Activated naive CD4-positive, alpha-beta T cell treated with anti-CD3 and anti-CD28 coated beads, Interleukin-2, amount 10 ng/mL, durations not matched to agents 7 days and 5 days (primary cell): ENCODE measurements around the gene ARHGAP1.

Experiments
- CTCF ChIA-PET: fragments of 350-600 bp; sonication (Branson Sonifier 250); formaldehyde crosslinking; loops from one replicate; lab custom pipeline; 2021; ENCODE audit warnings: antibody characterized with exemption; lab: Charles Lee
- DNase-seq: peaks from one replicate; pipeline ENCODE4 v3.0.0-alpha.2; 2020
- H3K27ac Mint-ChIP-seq: one replicate; pipeline ENCODE4 v1.8.0; 2021; ENCODE audit warnings: mild to moderate bottlenecking, moderate library complexity, mixed read lengths
- H3K27me3 Mint-ChIP-seq: one replicate; pipeline ENCODE4 v1.8.0; 2021; ENCODE audit warnings: mild to moderate bottlenecking, mixed read lengths
- H3K36me3 Mint-ChIP-seq: one replicate; pipeline ENCODE4 v1.8.0; 2021; ENCODE audit warnings: mixed read lengths
- H3K4me1 Mint-ChIP-seq: one replicate; pipeline ENCODE4 v1.8.0; 2021; ENCODE audit warnings: mixed read lengths
- H3K4me3 Mint-ChIP-seq: one replicate; pipeline ENCODE4 v1.8.0; 2021; ENCODE audit warnings: mild to moderate bottlenecking, moderate library complexity, mixed read lengths
- H3K9me3 Mint-ChIP-seq: one replicate; pipeline ENCODE4 v1.8.0; 2021; ENCODE audit warnings: mixed read lengths

ARHGAP1 gene

DNA sequence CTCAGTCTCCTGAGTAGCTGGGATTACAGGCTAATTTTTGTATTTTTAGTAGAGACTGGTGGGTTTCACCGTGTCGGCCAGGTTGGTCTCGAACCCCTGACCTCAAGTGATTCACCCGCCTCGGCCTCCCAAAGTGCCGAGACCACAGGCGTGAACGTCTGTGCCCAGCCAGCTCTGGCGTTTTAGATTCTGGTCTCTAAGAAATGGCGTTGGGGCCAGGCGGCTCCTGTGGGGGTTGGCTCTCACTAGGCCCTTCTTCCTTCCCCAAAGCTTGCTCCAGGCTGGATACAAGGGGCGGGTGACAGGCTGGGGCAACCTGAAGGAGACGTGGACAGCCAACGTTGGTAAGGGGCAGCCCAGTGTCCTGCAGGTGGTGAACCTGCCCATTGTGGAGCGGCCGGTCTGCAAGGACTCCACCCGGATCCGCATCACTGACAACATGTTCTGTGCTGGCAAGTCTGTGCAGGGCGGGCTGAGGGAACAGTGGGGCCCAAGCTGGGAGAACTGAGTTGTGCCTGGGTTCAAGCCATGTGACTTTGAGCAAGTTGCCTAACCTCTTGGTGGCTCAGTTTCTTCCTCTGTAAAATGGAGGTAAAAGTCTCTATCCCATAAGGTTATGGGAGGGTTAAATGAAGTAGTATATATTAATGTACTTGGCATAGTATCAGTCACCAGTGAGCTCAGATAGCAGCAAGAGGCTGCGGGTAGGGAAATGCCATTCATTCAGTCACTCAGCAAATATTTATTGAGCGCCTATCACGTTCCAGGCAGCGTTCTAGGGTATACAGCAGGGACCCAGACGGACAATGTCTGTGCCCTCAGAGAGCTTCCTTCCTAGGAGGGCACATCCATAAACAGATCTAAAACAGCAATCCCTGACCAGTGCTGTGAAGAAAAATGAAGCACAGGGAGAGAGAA lies 28.9 kb upstream of the ARHGAP1 start:
- no peaks in the 10 kb centered on the region for H3K9me3 Mint-ChIP-seq
- CTCF ChIA-PET, result no interaction called here
- no peak for DNase-seq

GRCh38 chr11:46728659-46729040 lies 28.2 kb upstream of the ARHGAP1 start:
- no peaks in the 10 kb centered on the region for H3K9me3 Mint-ChIP-seq
- no peak for DNase-seq
- H3K36me3 Mint-ChIP-seq, result no peaks in the 10 kb centered on the region
- no peak overlapping the region for H3K27ac Mint-ChIP-seq
- H3K27me3 Mint-ChIP-seq, result no peaks in the 10 kb centered on the region
- no peaks in the 10 kb centered on the region for H3K4me1 Mint-ChIP-seq
- no peak overlapping the region for H3K4me3 Mint-ChIP-seq
- CTCF ChIA-PET, result no interaction called here

More for the DNA sequence above, 28.9 kb upstream of the ARHGAP1 start:
- no peaks in the 10 kb centered on the region for H3K27me3 Mint-ChIP-seq
- H3K36me3 Mint-ChIP-seq, result no peaks in the 10 kb centered on the region
- no peak overlapping the region for H3K4me3 Mint-ChIP-seq
- no peak overlapping the region for H3K27ac Mint-ChIP-seq
- H3K4me1 Mint-ChIP-seq, result no peaks in the 10 kb centered on the region

DNA sequence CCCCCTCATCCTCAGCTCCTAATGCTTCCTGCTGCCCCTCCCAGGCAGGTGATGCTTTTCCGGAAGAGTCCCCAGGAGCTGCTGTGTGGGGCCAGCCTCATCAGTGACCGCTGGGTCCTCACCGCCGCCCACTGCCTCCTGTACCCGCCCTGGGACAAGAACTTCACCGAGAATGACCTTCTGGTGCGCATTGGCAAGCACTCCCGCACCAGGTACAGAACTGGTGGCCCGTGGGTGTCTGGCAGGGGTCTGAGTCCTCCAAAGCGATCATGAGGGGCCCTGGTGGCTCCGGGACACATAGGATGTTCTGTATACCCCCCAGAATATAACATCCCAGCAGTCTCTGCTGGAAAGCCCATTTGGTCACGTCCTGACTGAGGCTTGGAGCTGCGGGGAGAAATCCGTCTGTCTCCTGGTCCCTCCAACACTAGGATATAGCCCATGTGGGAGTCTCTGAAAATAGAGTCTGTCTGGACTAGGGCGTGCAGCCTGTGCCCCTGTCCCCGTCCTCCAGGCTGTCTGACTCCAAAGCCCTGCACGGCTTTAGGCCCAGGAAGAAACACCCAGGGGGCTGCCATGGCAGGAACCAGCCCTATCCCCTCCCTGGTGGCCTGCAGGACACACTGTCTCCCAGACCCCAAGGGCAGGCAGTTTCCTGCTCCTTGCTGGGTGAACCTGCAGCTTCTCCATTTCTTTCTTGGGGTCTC lies 27.7 kb upstream of the ARHGAP1 start:
- Mint-ChIP-seq H3K36me3 (no peaks in the 10 kb centered on the region), H3K4me1 (no peaks in the 10 kb centered on the region), H3K9me3 (no peaks in the 10 kb centered on the region), H3K4me3 (no peak overlapping the region), H3K27ac (no peak overlapping the region), H3K27me3 (no peaks in the 10 kb centered on the region)
- CTCF ChIA-PET, result no interaction called here
- DNase-seq, result no peak

GRCh38 chr11:46726206-46726862 lies 25.9 kb upstream of the ARHGAP1 start:
- H3K4me1 Mint-ChIP-seq, result peaks cover 1% of the 10 kb centered on the region
- peaks cover 8% of the 10 kb centered on the region for H3K27me3 Mint-ChIP-seq
- CTCF ChIA-PET, result interaction anchor here (0.7 kb wide), 1 partner anchor 132 kb away, joined by 3 read pairs; no protein-coding TSS in a partner anchor
- no peak for DNase-seq
- no peaks in the 10 kb centered on the region for H3K9me3 Mint-ChIP-seq
- H3K4me3 Mint-ChIP-seq, result no peak overlapping the region
- no peaks in the 10 kb centered on the region for H3K36me3 Mint-ChIP-seq
- no peak overlapping the region for H3K27ac Mint-ChIP-seq

GRCh38 chr11:46725338-46726205 lies 25.2 kb upstream of the ARHGAP1 start:
- peaks cover 13% of the 10 kb centered on the region for H3K27me3 Mint-ChIP-seq

DNA sequence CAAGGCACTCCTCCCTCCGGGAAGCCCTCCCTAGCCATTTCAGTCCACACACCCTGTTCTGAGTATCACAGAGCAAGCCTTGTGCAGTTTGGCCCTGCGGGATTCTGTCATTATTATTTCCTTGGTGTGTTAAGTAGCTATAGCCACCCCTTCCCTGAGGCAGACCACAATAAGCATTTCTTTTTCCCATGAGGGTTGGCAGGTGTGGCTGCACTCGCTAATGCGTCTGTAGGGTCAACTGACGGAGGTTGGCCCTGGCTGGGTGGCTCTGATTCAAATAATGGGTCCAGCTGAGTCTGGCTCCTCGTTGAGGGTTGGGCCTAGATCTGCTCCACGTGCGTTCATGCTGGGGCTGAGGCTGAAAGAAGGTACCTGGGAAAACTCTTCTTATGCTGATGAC lies 23.7 kb upstream of the ARHGAP1 start:
- Mint-ChIP-seq H3K36me3 (no peaks in the 10 kb centered on the region), H3K9me3 (no peaks in the 10 kb centered on the region), H3K4me1 (peaks cover 3% of the 10 kb centered on the region), H3K27ac (no peak overlapping the region), H3K4me3 (no peak overlapping the region), H3K27me3 (peaks cover 15% of the 10 kb centered on the region)
- no peak for DNase-seq
- CTCF ChIA-PET, result no interaction called here

More at GRCh38 chr11:46725338-46726205, 25.2 kb upstream of the ARHGAP1 start:
- peaks cover 3% of the 10 kb centered on the region for H3K4me1 Mint-ChIP-seq
- DNase-seq, result no peak
- H3K36me3 Mint-ChIP-seq, result no peaks in the 10 kb centered on the region
- CTCF ChIA-PET, result no interaction called here
- no peaks in the 10 kb centered on the region for H3K9me3 Mint-ChIP-seq
- no peak overlapping the region for H3K27ac Mint-ChIP-seq
- H3K4me3 Mint-ChIP-seq, result no peak overlapping the region

GRCh38 chr11:46723359-46723680 lies 22.9 kb upstream of the ARHGAP1 start:
- CTCF ChIA-PET, result no interaction called here
- H3K27ac Mint-ChIP-seq, result no peak overlapping the region
- H3K9me3 Mint-ChIP-seq, result no peaks in the 10 kb centered on the region
- peaks cover 7% of the 10 kb centered on the region for H3K4me1 Mint-ChIP-seq
- no peak for DNase-seq
- H3K27me3 Mint-ChIP-seq, result peaks cover 15% of the 10 kb centered on the region
- H3K36me3 Mint-ChIP-seq, result no peaks in the 10 kb centered on the region
- no peak overlapping the region for H3K4me3 Mint-ChIP-seq

DNA sequence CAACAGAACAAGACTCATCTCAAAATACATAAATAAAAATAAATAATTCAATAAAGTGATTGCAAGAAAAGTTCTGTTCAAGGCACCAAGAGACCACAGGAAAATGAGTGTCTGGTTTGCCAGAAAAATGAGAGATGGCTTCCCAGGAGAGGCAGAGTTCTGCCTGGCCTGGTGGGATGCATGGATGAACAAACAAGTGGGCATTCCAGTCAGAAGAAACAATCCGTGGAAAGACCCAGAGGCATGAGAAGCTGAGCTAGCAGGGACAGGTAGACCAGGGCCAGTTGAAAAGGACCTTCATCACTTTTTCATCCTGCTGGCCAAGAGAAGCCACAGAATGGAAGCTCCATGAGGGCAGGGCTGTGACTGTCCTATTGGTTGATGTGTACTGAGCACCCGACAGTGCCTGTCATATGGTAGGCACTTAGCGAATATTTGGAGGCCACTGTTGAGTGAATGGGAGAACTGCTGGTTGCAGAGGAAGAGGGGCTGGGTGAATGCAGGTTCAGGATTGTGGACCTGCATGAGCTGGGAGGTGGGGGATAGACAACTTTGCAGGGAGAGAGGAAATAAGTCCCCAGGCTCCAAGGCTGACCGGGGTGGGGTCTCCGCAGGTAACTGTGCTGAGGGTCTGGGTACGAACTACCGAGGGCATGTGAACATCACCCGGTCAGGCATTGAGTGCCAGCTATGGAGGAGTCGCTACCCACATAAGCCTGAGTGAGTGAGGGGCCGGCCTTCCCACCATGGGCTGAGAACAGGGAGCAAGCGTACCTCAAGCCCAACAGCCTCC lies 22.3 kb upstream of the ARHGAP1 start:
- no peak overlapping the region for H3K27ac Mint-ChIP-seq
- H3K27me3 Mint-ChIP-seq, result peaks cover 15% of the 10 kb centered on the region
- CTCF ChIA-PET, result no interaction called here
- H3K4me1 Mint-ChIP-seq, result peaks cover 11% of the 10 kb centered on the region
- no peak for DNase-seq
- no peak overlapping the region for H3K4me3 Mint-ChIP-seq
- no peaks in the 10 kb centered on the region for H3K9me3 Mint-ChIP-seq
- H3K36me3 Mint-ChIP-seq, result no peaks in the 10 kb centered on the region

GRCh38 chr11:46721286-46721685 lies 20.9 kb upstream of the ARHGAP1 start:
- H3K36me3 Mint-ChIP-seq, result no peaks in the 10 kb centered on the region
- peaks cover 15% of the 10 kb centered on the region for H3K27me3 Mint-ChIP-seq
- no peaks in the 10 kb centered on the region for H3K9me3 Mint-ChIP-seq
- no peak for DNase-seq
- H3K4me1 Mint-ChIP-seq, result peaks cover 11% of the 10 kb centered on the region
- H3K27ac Mint-ChIP-seq, result no peak overlapping the region
- H3K4me3 Mint-ChIP-seq, result no peak overlapping the region
- CTCF ChIA-PET, result no interaction called here

DNA sequence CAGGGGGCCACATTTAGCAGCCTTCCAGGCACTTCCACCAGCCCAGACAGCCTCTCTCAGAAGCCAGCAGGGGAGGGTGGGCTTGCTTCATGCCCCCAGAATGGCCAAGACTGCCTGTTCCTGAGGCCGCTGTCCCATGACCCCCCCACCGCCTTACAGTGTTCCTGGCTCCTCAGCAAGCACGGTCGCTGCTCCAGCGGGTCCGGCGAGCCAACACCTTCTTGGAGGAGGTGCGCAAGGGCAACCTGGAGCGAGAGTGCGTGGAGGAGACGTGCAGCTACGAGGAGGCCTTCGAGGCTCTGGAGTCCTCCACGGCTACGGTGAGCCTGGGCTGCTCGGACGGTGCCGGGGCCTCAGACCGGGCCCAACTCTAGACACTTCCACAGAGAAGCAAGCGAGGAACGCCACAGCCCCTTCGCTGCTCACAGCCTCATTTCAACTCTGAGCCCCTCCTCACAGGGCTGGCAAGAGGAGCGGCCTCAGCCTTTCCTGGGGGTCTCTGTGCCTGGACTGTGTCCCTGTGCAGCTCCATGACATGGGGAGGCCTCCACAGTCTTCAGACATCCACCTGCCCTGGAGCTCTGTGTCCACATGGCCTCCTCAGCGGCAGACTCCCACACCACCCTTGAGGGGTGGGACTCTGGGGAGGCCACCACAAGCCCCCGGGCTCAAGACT lies 19.3 kb upstream of the ARHGAP1 start:
- CTCF ChIA-PET, result no interaction called here
- no peak overlapping the region for H3K4me3 Mint-ChIP-seq
- peaks cover 15% of the 10 kb centered on the region for H3K27me3 Mint-ChIP-seq
- no peak overlapping the region for H3K27ac Mint-ChIP-seq
- H3K9me3 Mint-ChIP-seq, result no peaks in the 10 kb centered on the region
- no peaks in the 10 kb centered on the region for H3K36me3 Mint-ChIP-seq
- DNase-seq, result no peak
- peaks cover 11% of the 10 kb centered on the region for H3K4me1 Mint-ChIP-seq

GRCh38 chr11:46719048-46719542 lies 18.7 kb upstream of the ARHGAP1 start, which contains the start of gene F2:
TSS of gene F2 (plus strand) at chr11:46719213. CDS start at chr11:46719236, 23 bp downstream.
- CTCF ChIA-PET, result no interaction called here
- Mint-ChIP-seq H3K27ac (peak within 1 kb of the TSS; percentile 52), H3K27me3 (peaks cover 15% of the 10 kb centered on the region), H3K4me1 (peaks cover 11% of the 10 kb centered on the region), H3K4me3 (no peak within 1 kb of the TSS), H3K36me3 (no peaks in the 10 kb centered on the region), H3K9me3 (no peaks in the 10 kb centered on the region)
- DNase-seq, result no peak

DNA sequence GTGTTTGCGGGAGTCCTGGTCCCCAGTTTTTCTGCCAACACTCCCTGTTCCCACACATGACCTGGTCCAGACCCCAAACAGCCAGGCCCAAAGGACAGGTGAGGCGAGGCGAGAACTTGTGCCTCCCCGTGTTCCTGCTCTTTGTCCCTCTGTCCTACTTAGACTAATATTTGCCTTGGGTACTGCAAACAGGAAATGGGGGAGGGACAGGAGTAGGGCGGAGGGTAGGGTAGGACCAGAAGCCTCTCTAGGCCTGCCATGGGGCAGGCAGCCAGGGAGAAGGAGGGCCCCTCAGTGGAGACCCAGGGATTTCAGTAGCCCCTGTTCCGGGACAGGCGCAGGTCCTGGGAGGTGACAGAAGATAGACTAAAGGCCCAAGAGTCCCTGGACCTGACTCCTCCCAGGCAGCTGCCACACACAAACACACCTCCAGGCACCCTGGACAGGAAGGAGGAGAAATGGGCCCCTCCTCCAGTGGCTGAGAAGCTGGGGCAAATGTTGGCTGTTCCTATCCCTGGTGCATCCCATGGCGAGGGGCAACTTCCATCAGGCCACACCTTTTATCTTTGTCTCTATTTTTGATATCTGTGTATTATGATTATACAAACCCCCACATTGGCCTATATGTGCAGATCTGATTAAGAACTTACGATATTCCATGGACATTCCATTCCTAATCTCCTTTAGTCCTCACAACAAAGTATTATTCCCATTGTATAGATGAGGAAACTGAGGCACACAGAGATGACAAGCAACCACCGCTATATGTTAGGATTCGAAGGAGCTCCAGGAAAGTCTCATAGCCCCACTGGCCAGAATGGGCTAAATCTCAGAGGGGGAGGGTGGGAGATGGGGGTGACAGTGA lies 18.0 kb upstream of the ARHGAP1 start:
- no peaks in the 10 kb centered on the region for H3K36me3 Mint-ChIP-seq
- no peaks in the 10 kb centered on the region for H3K9me3 Mint-ChIP-seq
- CTCF ChIA-PET, result no interaction called here
- H3K27ac Mint-ChIP-seq, result peak overlapping the region; percentile 52
- peaks cover 11% of the 10 kb centered on the region for H3K4me1 Mint-ChIP-seq
- H3K27me3 Mint-ChIP-seq, result peaks cover 15% of the 10 kb centered on the region
- no peak overlapping the region for H3K4me3 Mint-ChIP-seq
- DNase-seq, result peak; percentile 23
